HepG2 (cell line): ENCODE results near the gene DOCK1. TPM values are rescaled to one million over a fixed set of nuclear protein-coding genes. Genes with fewer than 3 reads are reported as not detected.

Experiments used
- MTA1 ChIP-seq: sonication (generic); formaldehyde crosslinking; IDR thresholded peaks from 2 replicates; pipeline ENCODE4 v1.4.0; 2020; ENCODE audit warnings: missing genetic modification reagents, mild to moderate bottlenecking, borderline replicate concordance
- ZNF180 ChIP-seq: sonication (generic); formaldehyde crosslinking; IDR thresholded peaks from 2 replicates; pipeline ENCODE4 v1.4.0; 2020; ENCODE audit warnings: low read depth, missing genetic modification reagents, borderline replicate concordance
- ZNF780A ChIP-seq: sonication (generic); formaldehyde crosslinking; IDR thresholded peaks from 2 replicates; pipeline ENCODE4 v1.8.0; 2022; ENCODE audit warnings: mild to moderate bottlenecking, missing genetic modification reagents, moderate library complexity
- polyA plus RNA-seq, 8 experiments: library from polyadenylated mRNA; depleted of rRNA in 3 of 8; stranded (reverse) in 7 of 8; unstranded in 1 of 8; fragments of >200 nt; fragmentation: Illumina TruSeq in 4 of 8; extraction: Trizol in 4 of 8; gene quantifications; 2 replicates each; pipeline versions ENCODE4 v1.2.1 to v1.2.3, GENCODE V29; 2011 to 2016; ENCODE audit warnings: low read depth in 4 of 8, missing spikeins in 1 of 8, mixed read lengths in 1 of 8; ENCODE audit not compliant: insufficient read depth in 1 of 8
- total RNA-seq, 5 experiments: library from RNA; depleted of rRNA; stranded (reverse); fragments of >200 nt; fragmentation: Illumina TruSeq; extraction: Trizol; gene quantifications; 2 replicates each; pipeline ENCODE4 v1.2.3, GENCODE V29; 2016; ENCODE audit warnings: low read depth in 1 of 5
- TF ChIP-seq, protein P1 (sequence below): sonication (generic); formaldehyde crosslinking; IDR thresholded peaks from 2 replicates; pipeline ENCODE4 v1.5.0; 2020; ENCODE audit warnings: mild to moderate bottlenecking, missing genetic modification reagents, borderline replicate concordance
- TF ChIP-seq, protein P2 (sequence below): sonication (generic); formaldehyde crosslinking; IDR thresholded peaks from 2 replicates; pipeline ENCODE4 v1.4.0; 2020; ENCODE audit warnings: missing genetic modification reagents

DOCK1 gene
- total and polyA plus RNA-seq, 2 of the 13 experiments (the other 11 are each of a cell fraction or from before 2014, with no cell fraction given): 8.3 to 25.5 TPM

DNA sequence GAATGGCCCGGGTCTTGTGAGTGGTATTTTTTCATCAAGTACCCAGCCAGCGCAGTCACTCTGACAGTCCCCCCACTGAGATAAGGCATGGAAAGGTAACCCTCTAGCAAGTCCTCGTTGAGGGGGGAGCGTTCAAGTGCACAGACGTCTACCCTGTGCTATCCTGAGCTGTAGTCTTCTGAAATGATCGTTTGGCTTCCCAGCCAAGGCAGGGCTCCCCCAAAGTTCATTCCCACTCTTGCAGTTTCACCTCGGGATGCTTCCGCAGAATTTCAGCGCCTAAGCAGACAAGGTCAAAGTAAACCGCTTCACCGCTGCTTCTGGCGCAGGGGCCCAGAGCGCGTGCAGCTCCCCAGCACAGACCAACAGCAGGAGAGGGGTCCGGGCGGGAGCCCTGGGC is 289.4 kb downstream of the DOCK1 start (continued):
- TF ChIP-seq, protein P1, sequence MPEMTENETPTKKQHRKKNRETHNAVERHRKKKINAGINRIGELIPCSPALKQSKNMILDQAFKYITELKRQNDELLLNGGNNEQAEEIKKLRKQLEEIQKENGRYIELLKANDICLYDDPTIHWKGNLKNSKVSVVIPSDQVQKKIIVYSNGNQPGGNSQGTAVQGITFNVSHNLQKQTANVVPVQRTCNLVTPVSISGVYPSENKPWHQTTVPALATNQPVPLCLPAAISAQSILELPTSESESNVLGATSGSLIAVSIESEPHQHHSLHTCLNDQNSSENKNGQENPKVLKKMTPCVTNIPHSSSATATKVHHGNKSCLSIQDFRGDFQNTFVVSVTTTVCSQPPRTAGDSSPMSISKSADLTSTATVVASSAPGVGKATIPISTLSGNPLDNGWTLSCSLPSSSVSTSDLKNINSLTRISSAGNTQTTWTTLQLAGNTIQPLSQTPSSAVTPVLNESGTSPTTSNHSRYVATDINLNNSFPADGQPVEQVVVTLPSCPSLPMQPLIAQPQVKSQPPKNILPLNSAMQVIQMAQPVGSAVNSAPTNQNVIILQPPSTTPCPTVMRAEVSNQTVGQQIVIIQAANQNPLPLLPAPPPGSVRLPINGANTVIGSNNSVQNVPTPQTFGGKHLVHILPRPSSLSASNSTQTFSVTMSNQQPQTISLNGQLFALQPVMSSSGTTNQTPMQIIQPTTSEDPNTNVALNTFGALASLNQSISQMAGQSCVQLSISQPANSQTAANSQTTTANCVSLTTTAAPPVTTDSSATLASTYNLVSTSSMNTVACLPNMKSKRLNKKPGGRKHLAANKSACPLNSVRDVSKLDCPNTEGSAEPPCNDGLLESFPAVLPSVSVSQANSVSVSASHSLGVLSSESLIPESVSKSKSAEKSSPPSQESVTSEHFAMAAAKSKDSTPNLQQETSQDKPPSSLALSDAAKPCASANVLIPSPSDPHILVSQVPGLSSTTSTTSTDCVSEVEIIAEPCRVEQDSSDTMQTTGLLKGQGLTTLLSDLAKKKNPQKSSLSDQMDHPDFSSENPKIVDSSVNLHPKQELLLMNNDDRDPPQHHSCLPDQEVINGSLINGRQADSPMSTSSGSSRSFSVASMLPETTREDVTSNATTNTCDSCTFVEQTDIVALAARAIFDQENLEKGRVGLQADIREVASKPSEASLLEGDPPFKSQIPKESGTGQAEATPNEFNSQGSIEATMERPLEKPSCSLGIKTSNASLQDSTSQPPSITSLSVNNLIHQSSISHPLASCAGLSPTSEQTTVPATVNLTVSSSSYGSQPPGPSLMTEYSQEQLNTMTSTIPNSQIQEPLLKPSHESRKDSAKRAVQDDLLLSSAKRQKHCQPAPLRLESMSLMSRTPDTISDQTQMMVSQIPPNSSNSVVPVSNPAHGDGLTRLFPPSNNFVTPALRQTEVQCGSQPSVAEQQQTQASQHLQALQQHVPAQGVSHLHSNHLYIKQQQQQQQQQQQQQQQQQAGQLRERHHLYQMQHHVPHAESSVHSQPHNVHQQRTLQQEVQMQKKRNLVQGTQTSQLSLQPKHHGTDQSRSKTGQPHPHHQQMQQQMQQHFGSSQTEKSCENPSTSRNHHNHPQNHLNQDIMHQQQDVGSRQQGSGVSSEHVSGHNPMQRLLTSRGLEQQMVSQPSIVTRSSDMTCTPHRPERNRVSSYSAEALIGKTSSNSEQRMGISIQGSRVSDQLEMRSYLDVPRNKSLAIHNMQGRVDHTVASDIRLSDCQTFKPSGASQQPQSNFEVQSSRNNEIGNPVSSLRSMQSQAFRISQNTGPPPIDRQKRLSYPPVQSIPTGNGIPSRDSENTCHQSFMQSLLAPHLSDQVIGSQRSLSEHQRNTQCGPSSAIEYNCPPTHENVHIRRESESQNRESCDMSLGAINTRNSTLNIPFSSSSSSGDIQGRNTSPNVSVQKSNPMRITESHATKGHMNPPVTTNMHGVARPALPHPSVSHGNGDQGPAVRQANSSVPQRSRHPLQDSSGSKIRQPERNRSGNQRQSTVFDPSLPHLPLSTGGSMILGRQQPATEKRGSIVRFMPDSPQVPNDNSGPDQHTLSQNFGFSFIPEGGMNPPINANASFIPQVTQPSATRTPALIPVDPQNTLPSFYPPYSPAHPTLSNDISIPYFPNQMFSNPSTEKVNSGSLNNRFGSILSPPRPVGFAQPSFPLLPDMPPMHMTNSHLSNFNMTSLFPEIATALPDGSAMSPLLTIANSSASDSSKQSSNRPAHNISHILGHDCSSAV (CRISPR knock-in tag): no peak
- TF ChIP-seq ZNF180 (CRISPR knock-in tag) (no peak), ZNF780A (CRISPR knock-in tag) (no peak), MTA1 (CRISPR knock-in tag) (no peak)
- TF ChIP-seq, protein P2, sequence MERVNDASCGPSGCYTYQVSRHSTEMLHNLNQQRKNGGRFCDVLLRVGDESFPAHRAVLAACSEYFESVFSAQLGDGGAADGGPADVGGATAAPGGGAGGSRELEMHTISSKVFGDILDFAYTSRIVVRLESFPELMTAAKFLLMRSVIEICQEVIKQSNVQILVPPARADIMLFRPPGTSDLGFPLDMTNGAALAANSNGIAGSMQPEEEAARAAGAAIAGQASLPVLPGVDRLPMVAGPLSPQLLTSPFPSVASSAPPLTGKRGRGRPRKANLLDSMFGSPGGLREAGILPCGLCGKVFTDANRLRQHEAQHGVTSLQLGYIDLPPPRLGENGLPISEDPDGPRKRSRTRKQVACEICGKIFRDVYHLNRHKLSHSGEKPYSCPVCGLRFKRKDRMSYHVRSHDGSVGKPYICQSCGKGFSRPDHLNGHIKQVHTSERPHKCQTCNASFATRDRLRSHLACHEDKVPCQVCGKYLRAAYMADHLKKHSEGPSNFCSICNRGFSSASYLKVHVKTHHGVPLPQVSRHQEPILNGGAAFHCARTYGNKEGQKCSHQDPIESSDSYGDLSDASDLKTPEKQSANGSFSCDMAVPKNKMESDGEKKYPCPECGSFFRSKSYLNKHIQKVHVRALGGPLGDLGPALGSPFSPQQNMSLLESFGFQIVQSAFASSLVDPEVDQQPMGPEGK (CRISPR knock-in tag): no peak
